Activated T-cell treated with anti-CD3 and anti-CD28 coated beads for 4 hours (primary cell): ENCODE measurements around the gene PIK3R6.

ENCODE experiments used
- DNase-seq: peaks from one replicate; pipeline ENCODE4 v3.0.0-alpha.2; 2020

PIK3R6 gene

GRCh38 chr17:8791910-8792270, 75.6 kb downstream of the PIK3R6 start:
- DNase-seq: no peak

- DNase-seq: no peak
These were observed 76.1 kb downstream of the PIK3R6 start for GRCh38 chr17:8791248-8791909.

GRCh38 chr17:8789743-8790142, 77.7 kb downstream of the PIK3R6 start:
- DNase-seq: no peak

GRCh38 chr17:8788998-8789397, 78.5 kb downstream of the PIK3R6 start:
- DNase-seq: no peak

GRCh38 chr17:8785547-8786413, 81.7 kb downstream of the PIK3R6 start:
- peak; percentile 63 for DNase-seq

- no peak for DNase-seq
These were observed 85.3 kb downstream of the PIK3R6 start for GRCh38 chr17:8782176-8782575.

GRCh38 chr17:8781776-8782175, 85.7 kb downstream of the PIK3R6 start:
- DNase-seq: no peak

GRCh38 chr17:8776881-8777280, 90.6 kb downstream of the PIK3R6 start:
- DNase-seq: no peak

- no peak for DNase-seq
These were observed 91.2 kb downstream of the PIK3R6 start for GRCh38 chr17:8776248-8776647.

- DNase-seq: no peak
These were observed 100.7 kb downstream of the PIK3R6 start for GRCh38 chr17:8766731-8767130.

- no peak for DNase-seq
These were observed 105.5 kb downstream of the PIK3R6 start for GRCh38 chr17:8762012-8762411.

GRCh38 chr17:8758137-8758596, 109.3 kb downstream of the PIK3R6 start, which contains the start of gene SPDYE4:
SPDYE4 (minus strand) TSS chr17:8758546; CDS start chr17:8758382, 164 bp downstream.
- no peak for DNase-seq

- DNase-seq: no peak
These were observed 110.3 kb downstream of the PIK3R6 start for GRCh38 chr17:8757189-8757588.

- DNase-seq: no peak
These were observed 111.8 kb downstream of the PIK3R6 start for GRCh38 chr17:8755590-8756255.

- DNase-seq: no peak
These were observed 112.6 kb downstream of the PIK3R6 start for GRCh38 chr17:8754890-8755289.

- no peak for DNase-seq
These were observed 113.5 kb downstream of the PIK3R6 start for GRCh38 chr17:8753976-8754440.

- no peak for DNase-seq
These were observed 114.1 kb downstream of the PIK3R6 start for GRCh38 chr17:8753136-8753975.
